GM12874 (cell line): Measurements from ENCODE around the gene PTPN13.

Experiments
- TF ChIP-seq, protein P1 (sequence below): IDR thresholded peaks from 2 replicates; pipeline ENCODE4 v1.5.1; 2011; ENCODE audit warnings: low read depth, mild to moderate bottlenecking, control low read depth, low read length, moderate library complexity; ENCODE audit not compliant: insufficient read depth

PTPN13 gene

DNA sequence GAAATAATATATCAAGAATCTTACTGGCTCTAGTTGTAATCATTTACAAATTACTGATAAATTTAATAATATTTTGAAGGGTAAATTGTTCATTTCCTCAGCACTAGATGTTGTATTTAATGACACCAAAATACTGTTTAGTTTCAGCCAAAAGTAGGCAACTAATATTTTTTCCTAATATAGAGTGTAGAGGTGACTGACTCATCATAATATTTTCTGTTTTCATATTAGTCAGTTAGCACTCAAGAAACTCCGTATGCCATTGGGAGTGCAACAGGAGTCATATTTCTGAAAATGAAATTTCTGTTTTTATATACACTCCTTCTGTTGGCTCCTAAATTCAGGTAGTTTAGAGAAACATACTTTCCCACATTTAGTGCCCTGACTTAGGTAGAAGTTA lies 36.6 kb upstream of the PTPN13 start:
- TF ChIP-seq, protein P1, sequence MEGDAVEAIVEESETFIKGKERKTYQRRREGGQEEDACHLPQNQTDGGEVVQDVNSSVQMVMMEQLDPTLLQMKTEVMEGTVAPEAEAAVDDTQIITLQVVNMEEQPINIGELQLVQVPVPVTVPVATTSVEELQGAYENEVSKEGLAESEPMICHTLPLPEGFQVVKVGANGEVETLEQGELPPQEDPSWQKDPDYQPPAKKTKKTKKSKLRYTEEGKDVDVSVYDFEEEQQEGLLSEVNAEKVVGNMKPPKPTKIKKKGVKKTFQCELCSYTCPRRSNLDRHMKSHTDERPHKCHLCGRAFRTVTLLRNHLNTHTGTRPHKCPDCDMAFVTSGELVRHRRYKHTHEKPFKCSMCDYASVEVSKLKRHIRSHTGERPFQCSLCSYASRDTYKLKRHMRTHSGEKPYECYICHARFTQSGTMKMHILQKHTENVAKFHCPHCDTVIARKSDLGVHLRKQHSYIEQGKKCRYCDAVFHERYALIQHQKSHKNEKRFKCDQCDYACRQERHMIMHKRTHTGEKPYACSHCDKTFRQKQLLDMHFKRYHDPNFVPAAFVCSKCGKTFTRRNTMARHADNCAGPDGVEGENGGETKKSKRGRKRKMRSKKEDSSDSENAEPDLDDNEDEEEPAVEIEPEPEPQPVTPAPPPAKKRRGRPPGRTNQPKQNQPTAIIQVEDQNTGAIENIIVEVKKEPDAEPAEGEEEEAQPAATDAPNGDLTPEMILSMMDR = no peak

DNA sequence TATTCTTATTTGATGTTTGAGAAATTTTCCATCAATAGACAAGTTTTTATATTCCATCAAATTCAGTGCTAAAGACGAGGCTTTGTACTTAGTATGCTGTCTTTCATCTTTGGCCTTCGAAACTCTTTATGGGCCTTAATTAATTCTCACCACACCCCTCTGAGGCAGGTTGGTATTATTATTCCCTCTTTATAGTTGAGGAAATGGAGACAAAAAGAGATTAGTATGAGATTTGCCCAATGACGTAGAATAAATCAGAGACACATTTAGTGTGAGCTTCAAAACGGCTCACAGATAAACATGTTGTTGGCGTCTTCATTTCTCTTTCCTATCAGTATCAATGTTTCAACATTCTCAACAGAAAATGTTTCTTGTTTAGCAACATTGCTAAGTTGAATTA lies 35.9 kb upstream of the PTPN13 start:
- TF ChIP-seq, protein P1 = no peak

DNA sequence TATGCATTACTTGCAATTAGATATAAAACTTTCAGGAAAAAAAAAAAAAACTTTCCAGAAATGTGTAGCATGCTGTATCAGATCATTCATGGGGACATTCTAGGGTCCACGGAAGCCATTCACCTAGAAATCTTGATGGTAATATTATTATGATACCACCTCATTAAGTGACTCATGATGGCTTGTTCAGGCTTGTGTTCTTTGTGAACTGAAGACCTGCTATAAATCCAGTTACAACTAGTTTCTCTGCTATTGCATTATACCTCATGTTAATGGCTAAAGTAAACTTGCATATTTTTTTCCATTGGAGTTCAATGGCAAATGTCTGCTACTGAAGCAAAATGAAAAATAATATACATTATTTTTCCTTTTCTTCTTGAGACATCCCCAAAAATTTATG lies 35.3 kb upstream of the PTPN13 start:
- TF ChIP-seq, protein P1 = no peak

DNA sequence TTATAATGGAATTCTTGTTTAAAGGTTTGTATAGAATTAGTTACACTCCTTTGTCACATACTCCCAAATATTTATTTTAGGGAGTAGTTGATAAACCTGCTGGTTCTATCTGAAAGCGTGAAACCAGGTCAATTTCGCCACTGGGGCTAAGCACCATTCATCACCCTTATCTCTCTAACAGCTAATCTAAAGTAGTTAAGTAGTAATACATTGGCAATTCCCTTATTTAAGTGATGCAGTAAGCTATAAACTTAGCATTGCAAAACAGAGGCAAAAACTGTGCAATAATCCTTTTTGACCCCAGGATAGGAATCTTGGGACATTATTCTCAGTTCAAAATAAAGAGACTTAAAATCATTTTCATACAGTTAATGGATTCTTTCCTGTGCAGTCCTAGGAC lies 33.7 kb upstream of the PTPN13 start:
- TF ChIP-seq, protein P1 = no peak

DNA sequence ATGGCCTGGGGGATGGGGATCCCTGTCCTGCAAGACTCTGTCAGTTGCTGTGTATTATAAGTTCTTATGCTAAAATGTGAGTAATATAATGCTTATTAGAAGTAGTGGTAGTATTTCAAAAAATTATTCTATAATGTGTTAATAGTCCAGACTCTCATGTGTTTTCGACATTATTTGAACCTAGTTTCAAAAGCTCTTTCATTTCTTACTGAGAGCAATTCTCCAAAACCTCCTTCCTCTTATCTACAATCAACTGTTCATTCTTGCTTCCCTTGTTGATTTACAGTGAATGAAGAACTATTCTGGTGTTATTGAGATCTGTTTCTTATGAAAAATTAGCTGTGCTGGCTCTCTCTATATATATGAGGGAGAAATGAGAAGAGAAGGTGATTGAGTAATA lies 32.9 kb upstream of the PTPN13 start:
- TF ChIP-seq, protein P1 = no peak

DNA sequence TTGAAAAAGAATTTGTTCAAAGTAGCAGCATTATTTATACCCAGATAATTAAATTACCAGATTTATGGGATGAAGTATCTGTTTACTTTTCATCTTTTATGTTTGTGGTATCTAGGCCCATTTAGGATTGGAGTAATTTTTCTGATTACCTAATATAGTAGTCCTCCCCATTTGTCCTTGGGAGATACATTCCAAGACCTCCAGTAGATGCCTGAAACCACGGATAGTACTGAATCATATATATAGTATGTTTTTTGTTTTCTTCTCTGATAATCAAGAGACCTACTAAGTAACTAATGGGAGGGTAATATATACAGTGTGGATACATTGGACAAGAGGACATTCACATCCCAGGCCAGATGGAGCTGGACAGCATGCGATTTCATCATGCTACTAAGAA lies 30.7 kb upstream of the PTPN13 start:
- TF ChIP-seq, protein P1 = no peak

DNA sequence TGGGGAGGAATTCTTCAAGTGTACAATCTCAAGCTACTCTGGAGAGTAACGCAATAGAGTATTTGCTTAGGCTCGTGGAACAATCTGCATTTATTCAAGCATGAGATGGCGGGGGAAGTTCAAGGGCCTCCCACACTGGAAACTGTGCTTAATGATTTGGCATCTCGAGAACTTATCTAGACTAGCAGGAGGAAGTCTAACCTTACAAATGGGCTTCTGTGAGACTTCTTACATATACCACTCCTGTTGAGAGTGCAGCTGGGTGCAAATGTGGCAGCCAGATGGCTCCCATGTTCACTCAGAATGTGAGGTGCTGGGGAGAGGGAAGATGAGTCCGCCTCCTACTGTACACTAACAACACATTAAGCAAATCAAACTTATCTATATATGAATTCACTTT lies 29.3 kb upstream of the PTPN13 start:
- TF ChIP-seq, protein P1 = no peak

DNA sequence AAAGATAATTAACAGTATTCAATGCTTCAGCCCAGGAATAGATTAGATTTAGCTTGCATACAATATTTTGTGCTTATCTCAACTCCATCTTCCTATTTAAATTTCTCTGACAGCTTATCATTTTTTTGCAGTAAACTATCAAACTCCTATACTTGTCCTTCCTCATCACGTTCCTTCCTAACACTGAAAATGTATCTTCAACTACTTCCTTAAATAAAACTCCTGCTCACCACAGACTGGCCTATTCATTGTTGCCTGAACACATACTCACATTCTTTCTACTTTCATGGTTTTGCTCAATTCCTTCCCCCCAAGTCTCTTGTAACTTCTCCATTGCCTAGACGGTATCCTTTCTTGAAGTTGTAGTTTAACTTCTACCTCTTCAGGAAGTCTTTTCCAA lies 28.5 kb upstream of the PTPN13 start:
- TF ChIP-seq, protein P1 = no peak
